NCI-H524 treated with DMSO at 0.1 percent for 48 hours (cell line): Measurements from ENCODE around the gene EPC2.
"Not testable (repeated sequence)": the region's sequence is repeated elsewhere in the genome, so short reads cannot be mapped to it uniquely, and the experiment has no call there.

Source experiments
- DNase-seq: peaks from one replicate; lab custom pipeline; 2025; lab: John Stamatoyannopoulos, UW

Gene EPC2

GRCh38 chr2:148674063-148675020 lies 29.8 kb downstream of the EPC2 start:
- DNase-seq, result no peak

DNA sequence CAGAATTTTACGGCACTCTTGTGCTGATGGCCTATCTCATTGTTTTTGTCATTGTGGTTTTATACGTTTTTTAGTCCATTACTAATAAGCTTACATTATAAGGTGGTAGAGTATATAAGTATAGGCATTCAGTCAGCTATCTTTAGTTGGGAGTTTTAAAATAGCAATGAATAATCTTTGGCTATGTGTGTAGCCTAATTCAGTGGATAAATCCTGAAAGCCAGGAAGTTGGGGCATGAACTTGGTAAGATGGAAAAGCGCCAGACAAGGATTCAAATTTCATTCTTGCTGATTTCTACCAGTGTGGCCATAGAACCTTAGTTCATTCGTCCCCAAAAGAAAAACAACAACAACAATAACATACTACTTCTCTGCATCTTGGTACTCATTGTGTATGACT lies 31.2 kb downstream of the EPC2 start:
- no peak for DNase-seq

DNA sequence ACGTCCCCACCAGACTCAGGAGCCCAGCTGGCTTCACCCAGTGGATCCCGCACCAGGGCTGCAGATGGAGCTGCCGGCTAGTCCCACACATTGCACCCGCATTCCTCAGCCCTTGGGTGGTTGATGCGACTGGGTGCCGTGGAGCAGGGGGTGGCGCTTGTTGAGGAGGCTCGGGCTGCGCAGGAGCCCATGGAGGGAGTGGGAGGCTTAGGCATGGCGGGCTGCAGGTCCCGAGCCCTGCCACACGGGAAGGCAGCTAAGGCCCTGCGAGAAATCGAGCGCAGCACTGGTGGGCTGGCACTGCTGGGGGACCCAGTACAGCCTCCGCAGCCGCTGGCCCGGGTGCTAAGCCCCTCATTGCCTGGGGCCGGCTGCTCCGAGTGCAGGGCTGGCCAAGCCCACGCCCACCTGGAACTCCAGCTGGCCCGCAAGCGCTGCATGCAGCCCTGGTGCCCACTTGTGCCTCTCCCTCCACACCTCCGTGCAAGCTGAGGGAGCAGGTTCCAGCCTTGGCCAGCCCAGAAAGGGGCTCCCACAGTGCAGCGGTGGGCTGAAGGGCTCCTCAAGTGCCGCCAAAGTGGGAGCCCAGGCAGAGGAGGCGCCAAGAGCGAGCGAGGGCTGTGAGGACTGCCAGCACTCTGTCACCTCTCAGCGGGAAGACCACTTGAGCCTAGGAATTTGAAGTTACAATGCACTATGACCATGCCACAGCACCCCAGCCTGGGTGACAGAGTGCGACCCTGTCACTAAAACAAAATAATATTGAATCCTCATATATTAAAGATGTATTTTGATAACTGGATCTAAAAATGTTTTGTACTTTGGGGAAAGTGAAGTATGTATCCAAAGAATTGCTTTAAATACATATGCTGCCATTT lies 34.0 kb downstream of the EPC2 start:
- DNase-seq, result not testable (repeated sequence)

- DNase-seq, result no peak
Observed at GRCh38 chr2:148680462-148680861, 35.9 kb downstream of the EPC2 start.

GRCh38 chr2:148681443-148681842 lies 36.9 kb downstream of the EPC2 start:
- DNase-seq, result no peak

DNA sequence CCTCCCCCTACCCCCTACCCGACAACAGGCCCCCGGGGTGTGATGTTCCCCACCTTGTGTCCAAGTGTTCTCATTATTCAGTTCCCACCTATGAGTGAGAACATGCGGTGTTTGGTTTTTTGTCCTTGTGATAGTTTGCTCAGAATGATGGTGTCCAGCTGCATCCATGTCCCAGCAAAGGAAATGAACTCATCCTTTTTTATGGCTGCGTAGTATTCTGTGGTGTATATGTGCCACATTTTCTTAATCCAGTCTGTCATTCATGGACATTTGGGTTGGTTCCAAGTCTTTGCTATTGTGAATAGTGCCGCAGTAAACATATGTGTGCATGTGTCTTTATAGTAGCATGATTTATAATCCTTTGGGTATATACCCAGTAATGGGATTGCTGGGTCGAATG lies 37.3 kb downstream of the EPC2 start:
- DNase-seq, result not testable (repeated sequence)

- DNase-seq, result no peak
Observed at GRCh38 chr2:148684507-148684906, 40.0 kb downstream of the EPC2 start.

- no peak for DNase-seq
Observed at GRCh38 chr2:148687543-148687942, 43.0 kb downstream of the EPC2 start.

DNA sequence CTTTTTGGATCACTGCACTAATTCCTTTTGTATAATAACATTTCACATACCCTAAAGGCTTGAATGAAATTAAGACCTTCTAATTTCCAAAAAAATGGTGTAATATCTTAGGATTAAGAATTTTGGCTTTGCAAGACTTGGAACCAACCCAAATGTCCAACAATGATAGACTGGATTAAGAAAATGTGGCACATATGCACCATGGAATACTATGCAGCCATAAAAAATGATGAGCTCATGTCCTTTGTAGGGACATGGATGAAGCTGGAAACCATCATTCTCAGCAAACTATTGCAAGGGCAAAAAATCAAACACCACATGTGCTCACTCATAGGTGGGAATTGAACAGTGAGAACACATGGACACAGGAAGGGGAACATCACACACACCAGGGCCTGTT lies 43.5 kb downstream of the EPC2 start:
- not testable (repeated sequence) for DNase-seq

DNA sequence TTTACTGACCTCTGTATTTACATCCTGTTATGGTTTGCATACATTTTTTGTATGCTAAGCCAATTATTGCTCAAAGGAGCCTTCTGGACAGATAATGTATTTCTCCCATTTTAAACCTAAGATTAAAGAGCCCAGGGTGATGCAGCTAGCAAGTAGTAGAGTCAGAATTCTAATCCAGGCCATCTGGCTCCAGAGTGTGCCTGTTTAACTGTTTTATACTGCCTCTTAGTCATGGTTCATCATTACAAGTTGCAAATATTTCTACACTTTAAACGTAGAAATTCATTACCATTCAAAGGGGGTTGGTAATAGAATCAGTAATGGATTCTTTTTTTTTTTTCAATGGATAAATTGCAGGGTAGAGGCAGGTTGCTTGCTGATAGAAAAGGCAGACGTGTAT lies 52.4 kb downstream of the EPC2 start:
- no peak for DNase-seq

DNA sequence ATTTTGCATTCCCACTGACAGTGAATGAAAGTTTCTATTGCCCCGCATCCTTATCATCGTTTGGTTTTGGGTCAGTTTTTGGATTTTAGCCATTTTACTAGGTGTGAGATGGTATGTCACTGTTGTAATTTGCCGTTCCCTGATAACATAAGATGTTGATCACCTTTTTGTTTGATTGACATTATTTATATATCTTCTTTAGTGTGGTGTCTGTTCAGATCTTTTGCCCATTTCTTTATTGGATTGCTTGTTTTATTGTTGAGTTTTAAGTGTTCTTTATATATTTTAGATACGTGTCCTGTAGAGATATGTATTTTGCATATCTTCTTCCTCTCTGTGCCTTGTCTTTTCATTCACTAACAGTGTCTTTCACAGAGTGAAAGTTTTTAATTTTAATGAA lies 55.3 kb downstream of the EPC2 start:
- no peak for DNase-seq

- no peak for DNase-seq
Observed at GRCh38 chr2:148701039-148701438, 56.5 kb downstream of the EPC2 start.

DNA sequence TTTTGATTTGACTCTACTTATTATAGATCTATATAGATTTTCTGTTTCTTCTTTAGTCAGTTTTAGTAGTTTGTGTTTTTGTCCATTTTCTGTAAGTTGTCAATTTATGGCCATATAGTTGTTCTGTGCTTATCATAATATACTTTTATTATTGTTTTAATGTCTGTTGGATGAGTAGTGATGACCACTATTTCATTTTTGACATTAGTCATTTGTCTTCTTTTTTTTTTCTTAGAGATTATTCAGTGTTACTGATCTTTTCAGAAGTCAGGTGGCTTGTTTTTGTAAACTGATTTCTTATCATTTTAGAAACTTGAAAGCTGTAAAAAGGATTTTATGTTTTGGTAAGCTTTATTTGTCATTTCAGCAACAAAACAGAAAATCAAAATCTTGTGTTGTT lies 57.3 kb downstream of the EPC2 start:
- no peak for DNase-seq

GRCh38 chr2:148702475-148702874 lies 57.9 kb downstream of the EPC2 start:
- no peak for DNase-seq

DNA sequence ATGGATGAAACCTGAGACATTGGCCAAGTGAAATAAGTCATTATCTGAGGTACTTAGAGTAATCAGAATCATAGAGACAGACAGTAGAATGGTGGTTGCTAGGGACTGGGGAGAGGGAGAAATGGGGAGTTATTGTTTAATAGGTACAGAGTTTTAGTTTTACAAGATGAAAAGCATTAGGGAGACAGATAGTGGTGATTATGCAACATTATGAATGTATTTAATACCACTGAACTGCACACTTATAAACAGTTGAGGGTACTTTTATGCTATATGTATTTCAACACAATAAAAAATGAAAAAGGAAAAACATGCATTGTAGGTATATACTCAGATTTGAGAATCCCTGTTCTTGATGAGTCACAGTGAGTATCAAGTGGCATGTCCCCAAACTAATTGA lies 59.7 kb downstream of the EPC2 start:
- DNase-seq, result no peak

DNA sequence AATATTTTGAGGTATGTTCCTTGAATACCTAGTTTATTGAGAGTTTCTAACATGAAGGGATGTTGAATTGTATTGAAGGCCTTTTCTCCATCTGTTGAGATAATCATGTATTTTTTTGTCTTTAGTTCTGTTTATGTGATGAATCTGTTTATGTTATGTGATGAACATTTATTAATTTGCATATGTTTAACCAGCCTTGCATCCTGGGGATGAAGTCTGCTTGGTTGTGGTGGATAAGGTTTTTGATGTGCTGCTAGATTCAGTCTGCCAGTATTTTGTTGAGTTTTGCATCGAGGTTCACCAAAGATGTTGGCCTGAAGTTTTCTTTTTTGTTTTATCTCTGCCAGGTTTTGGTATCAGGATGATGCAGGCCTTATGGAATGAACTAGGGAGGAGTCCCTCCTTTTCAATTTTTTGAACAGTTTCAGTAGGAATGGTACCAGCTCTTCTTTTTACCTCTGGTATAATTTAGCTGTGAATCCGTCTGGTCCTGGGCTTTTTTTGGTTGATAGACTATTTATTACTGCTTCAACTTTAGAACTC lies 71.9 kb downstream of the EPC2 start:
- DNase-seq, result no peak

DNA sequence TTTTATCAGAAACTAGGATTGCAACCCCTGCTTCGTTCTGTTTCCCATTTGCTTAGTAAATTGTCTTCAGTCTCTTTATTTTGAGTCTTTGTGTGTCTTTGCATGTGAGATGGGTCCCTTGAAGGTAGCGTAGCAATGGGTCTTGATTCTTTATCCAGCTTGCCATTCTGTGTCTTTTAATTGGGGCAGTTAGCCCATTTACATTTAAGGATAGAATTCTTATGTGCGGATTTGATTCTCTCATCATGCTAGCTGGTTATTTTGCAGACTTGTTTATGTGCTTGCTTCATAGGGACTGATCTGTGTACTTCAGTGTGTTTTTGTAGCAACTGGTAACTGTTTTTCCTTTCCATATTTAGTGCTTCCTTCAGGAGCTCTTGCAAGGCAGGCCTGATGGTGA lies 73.5 kb downstream of the EPC2 start:
- no peak for DNase-seq

DNA sequence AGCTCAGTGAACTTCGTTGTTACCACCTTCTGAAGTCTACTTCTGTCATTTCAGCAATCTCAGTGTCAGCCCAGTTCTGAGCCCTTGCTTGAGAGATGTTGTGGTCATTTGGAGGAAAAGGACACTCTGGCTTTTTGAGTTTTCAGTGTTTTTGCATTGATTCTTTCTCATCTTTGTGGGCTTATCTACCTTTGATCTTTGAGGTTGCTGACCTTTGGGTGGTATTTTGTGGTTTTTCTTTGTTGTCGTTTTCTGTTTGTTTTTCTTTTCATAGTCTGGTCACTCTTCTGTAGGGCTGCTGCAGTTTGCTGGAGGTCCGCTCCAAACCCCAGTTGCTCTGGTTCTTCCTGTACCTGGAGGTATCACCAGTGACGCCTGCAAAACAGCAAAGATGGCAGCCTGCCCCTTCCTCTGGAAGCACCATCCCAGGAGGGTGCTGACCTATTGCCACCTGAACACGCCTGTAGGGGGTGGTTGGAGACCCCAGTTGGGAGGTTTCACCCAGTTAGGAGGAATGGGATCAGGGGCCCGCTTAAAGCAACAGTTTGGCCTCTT lies 74.7 kb downstream of the EPC2 start:
- DNase-seq, result no peak

DNA sequence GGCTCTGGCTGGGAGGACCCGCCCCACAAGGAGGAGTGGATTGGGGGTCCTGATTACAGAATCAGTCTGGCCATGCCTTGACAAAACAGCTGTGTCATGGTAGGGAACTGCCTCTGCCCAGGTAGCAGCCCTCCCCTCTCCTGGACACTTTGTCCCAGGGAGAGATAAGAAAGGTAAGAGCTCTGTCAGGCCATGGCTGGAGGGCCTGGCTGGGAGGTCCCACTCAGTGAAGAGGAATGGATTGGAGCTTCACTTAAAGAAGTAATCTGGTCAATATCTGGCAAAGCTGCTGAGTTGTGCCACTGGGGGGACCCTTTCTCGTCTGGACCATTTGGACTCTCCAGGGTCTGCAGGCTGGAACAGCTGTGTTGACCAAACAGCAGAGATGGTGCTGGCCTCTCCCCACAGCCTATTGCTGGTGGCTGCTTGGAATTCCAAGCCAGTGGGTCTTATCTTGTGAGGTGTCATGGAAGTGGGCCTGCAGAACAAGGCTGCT lies 75.4 kb downstream of the EPC2 start:
- DNase-seq, result no peak

GRCh38 chr2:148720501-148721001 lies 76.0 kb downstream of the EPC2 start:
- DNase-seq, result no peak

GRCh38 chr2:148721520-148721931 lies 77.0 kb downstream of the EPC2 start:
- no peak for DNase-seq
